OCI-LY3 (cell line): ENCODE results near the gene NUDT21.

Experiments
- H2AFZ ChIP-seq: fragments of 200-600, 300-600 bp; shearing (Covaris generic); 2 replicates; pipeline ENCODE4 v1.6.0; 2014; ENCODE audit warnings: antibody characterized with exemption, low read depth, low read length
- H3K27ac ChIP-seq: fragments of 200-600, 300-600 bp; sonication (generic); 2 replicates; pipeline ENCODE4 v1.5.1; 2014; ENCODE audit warnings: mild to moderate bottlenecking, low read length, moderate library complexity, mixed read lengths
- H3K27me3 ChIP-seq: fragments of 200-600, 300-600 bp; sonication (generic); 2 replicates; pipeline ENCODE4 v1.6.1; 2014; ENCODE audit warnings: low read depth, low read length, mixed read lengths
- H3K36me3 ChIP-seq: fragments of 200-600, 300-600 bp; sonication (generic); replicated peaks from 2 replicates; pipeline ENCODE3; 2014; ENCODE audit warnings: low read depth, low read length, mixed read lengths
- H3K4me1 ChIP-seq: fragments of 300-600, 200-600 bp; sonication (generic); 2 replicates; pipeline ENCODE4 v1.6.1; 2014; ENCODE audit warnings: low read length, mixed read lengths
- H3K4me2 ChIP-seq: fragments of 200-600, 300-600 bp; sonication (generic); 2 replicates; pipeline ENCODE4 v1.6.1; 2014; ENCODE audit warnings: low read length, mixed read lengths
- H3K4me3 ChIP-seq: fragments of 300-600, 200-600 bp; sonication (generic); 2 replicates; pipeline ENCODE4 v1.5.1; 2014; ENCODE audit warnings: antibody characterized with exemption, mild to moderate bottlenecking, low read length, moderate library complexity
- H3K79me2 ChIP-seq: fragments of 300-600, 200-600 bp; shearing (Covaris generic); 2 replicates; pipeline ENCODE4 v1.6.1; 2014; ENCODE audit warnings: mild to moderate bottlenecking, low read length, mixed read lengths
- H3K9ac ChIP-seq: fragments of 300-600, 200-600 bp; shearing (Covaris generic); 2 replicates; pipeline ENCODE4 v1.6.0; 2014; ENCODE audit warnings: mild to moderate bottlenecking, low read length, moderate library complexity
- H3K9me3 ChIP-seq: fragments of 200-600, 300-600 bp; shearing (Covaris generic); 2 replicates; pipeline ENCODE4 v1.6.1; 2014; ENCODE audit warnings: low read length, mixed read lengths; ENCODE audit not compliant: insufficient read depth
- H4K20me1 ChIP-seq: fragments of 200-600, 300-600 bp; sonication (generic); 2 replicates; pipeline ENCODE4 v1.6.1; 2016; ENCODE audit warnings: low read length, mixed read lengths; ENCODE audit not compliant: insufficient read depth
- EZH2phosphoT487 ChIP-seq: fragments of 200-600 bp; shearing (Covaris generic); IDR thresholded peaks from 2 replicates; pipeline ENCODE4 v1.6.1; 2018; ENCODE audit warnings: antibody characterized with exemption, mixed run types, low read depth
- TF ChIP-seq, protein P1 (sequence below): fragments of 200-600, 300-600 bp; sonication (generic); IDR thresholded peaks from 2 replicates; pipeline ENCODE4 v1.5.1; 2014; ENCODE audit warnings: antibody characterized with exemption, low read length, low read depth

The NUDT21 gene

GRCh38 chr16:56428091-56428490, 23.0 kb downstream of the NUDT21 start:
- TF ChIP-seq EZH2phosphoT487 = no peak
- TF ChIP-seq, protein P1, sequence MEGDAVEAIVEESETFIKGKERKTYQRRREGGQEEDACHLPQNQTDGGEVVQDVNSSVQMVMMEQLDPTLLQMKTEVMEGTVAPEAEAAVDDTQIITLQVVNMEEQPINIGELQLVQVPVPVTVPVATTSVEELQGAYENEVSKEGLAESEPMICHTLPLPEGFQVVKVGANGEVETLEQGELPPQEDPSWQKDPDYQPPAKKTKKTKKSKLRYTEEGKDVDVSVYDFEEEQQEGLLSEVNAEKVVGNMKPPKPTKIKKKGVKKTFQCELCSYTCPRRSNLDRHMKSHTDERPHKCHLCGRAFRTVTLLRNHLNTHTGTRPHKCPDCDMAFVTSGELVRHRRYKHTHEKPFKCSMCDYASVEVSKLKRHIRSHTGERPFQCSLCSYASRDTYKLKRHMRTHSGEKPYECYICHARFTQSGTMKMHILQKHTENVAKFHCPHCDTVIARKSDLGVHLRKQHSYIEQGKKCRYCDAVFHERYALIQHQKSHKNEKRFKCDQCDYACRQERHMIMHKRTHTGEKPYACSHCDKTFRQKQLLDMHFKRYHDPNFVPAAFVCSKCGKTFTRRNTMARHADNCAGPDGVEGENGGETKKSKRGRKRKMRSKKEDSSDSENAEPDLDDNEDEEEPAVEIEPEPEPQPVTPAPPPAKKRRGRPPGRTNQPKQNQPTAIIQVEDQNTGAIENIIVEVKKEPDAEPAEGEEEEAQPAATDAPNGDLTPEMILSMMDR = no peak

GRCh38 chr16:56426585-56426984, 24.5 kb downstream of the NUDT21 start:
- no peak overlapping the region for H3K27ac ChIP-seq
- TF ChIP-seq, protein P1 = no peak
- TF ChIP-seq EZH2phosphoT487 = no peak
- no peaks in the 10 kb centered on the region for H3K27me3 ChIP-seq
- peaks cover 36% of the 10 kb centered on the region for H3K79me2 ChIP-seq
- no peak overlapping the region for H3K4me2 ChIP-seq
- peaks cover 16% of the 10 kb centered on the region for H4K20me1 ChIP-seq
- peaks cover 17% of the 10 kb centered on the region for H3K36me3 ChIP-seq
- no peak overlapping the region for H3K4me3 ChIP-seq
- H3K4me1 ChIP-seq = peaks cover 24% of the 10 kb centered on the region
- H3K9ac ChIP-seq = no peak overlapping the region
- H3K9me3 ChIP-seq = no peaks in the 10 kb centered on the region
- no peak overlapping the region for H2AFZ ChIP-seq

More at GRCh38 chr16:56428091-56428490, 23.0 kb downstream of the NUDT21 start:
- Histone ChIP-seq H3K4me3 (no peak overlapping the region), H3K4me2 (no peak overlapping the region), H2AFZ (no peak overlapping the region), H3K9ac (no peak overlapping the region), H3K27ac (no peak overlapping the region), H4K20me1 (peaks cover 3% of the 10 kb centered on the region; the same call in 1 of the 2 replicates), H3K79me2 (peaks cover 21% of the 10 kb centered on the region), H3K36me3 (peaks cover 30% of the 10 kb centered on the region), H3K27me3 (no peaks in the 10 kb centered on the region), H3K9me3 (no peaks in the 10 kb centered on the region), H3K4me1 (peaks cover 9% of the 10 kb centered on the region)

DNA sequence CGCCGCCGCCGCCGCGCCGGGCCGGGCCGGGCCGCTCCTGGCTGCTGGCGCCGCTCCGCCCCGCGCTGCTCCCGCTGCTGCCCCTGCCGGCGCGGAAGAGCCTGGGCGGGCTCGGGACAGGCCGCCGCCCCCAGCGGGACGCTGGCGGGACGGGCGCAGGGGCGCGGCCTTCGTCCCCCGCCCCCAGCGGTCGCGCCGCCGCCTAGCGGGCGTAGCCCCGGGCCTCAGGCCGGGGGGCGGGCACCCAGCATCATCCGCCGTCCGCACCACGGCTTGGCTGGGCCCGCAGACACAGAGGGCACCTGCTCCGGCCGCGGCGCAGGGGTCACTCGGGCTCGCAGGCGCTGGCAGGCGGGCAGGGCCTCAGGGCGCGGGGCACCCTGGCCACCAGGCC, 25.7 kb downstream of the NUDT21 start, which contains the start of gene AMFR:
TSS of gene AMFR (minus strand) at position 107 of the 394 bp plus-strand sequence. CDS start 218 bp downstream, outside the sequence.
- H3K79me2 ChIP-seq = peaks cover 48% of the 10 kb centered on the region
- peak within 1 kb of the TSS; percentile 89 for H3K4me3 ChIP-seq
- H2AFZ ChIP-seq = no peak within 1 kb of the TSS
- peak within 1 kb of the TSS; percentile 86 for H3K4me2 ChIP-seq
- peak within 1 kb of the TSS; percentile 87 for H3K27ac ChIP-seq
- H3K27me3 ChIP-seq = no peaks in the 10 kb centered on the region
- no peaks in the 10 kb centered on the region for H3K9me3 ChIP-seq
- peak within 1 kb of the TSS; percentile 90 for H3K9ac ChIP-seq
- TF ChIP-seq, protein P1 = peak; percentile 25
- no peak for TF ChIP-seq EZH2phosphoT487
- peaks cover 35% of the 10 kb centered on the region for H3K4me1 ChIP-seq
- H3K36me3 ChIP-seq = peaks cover 7% of the 10 kb centered on the region
- peaks cover 24% of the 10 kb centered on the region for H4K20me1 ChIP-seq

DNA sequence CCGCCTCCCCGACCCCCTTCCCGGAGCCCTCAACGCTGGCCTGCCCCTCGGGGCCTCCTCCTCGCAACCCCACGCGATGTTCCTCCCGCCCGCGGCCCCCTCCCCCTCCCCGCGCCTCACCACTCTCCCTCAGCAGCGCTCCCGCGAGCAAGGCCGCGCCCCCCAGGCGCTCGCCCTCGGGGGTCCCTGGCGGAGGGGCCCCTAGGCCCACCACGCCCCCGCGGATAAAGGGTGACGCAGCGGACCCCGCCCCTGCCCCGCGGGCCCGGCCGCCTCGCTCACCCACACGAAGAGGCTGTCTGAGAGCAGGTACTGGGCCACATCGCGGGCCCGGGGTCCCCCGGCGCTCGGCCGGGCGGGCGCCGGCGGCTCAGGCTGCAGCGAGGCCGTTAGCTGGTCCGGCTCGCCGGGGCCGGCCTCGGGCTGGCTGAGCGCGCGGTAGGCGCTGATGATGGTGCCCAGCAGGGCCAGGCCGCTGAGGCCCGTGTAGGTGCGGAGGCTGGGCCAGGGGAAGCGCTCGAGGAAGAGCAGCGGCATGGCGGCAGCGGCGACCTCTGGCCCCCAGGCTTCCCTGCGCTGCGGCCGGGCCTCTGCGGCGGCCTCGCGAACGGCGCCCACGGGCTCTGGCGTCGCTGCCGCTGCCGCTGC, 26.2 kb downstream of the NUDT21 start:
- H3K4me3 ChIP-seq = peak overlapping the region; percentile 89
- peaks cover 29% of the 10 kb centered on the region for H4K20me1 ChIP-seq
- peaks cover 53% of the 10 kb centered on the region for H3K79me2 ChIP-seq
- no peaks in the 10 kb centered on the region for H3K9me3 ChIP-seq
- peak overlapping the region; percentile 86 for H3K4me2 ChIP-seq
- peaks cover 6% of the 10 kb centered on the region for H3K36me3 ChIP-seq
- TF ChIP-seq, protein P1 = no peak
- no peak for TF ChIP-seq EZH2phosphoT487
- H2AFZ ChIP-seq = no peak overlapping the region
- H3K4me1 ChIP-seq = peaks cover 41% of the 10 kb centered on the region
- peak overlapping the region; percentile 90 for H3K9ac ChIP-seq
- H3K27ac ChIP-seq = peak overlapping the region; percentile 87
- no peaks in the 10 kb centered on the region for H3K27me3 ChIP-seq
